HG03159 (cell line): ENCODE results near the gene ELAVL4.
"Not testable (repeated sequence)": the region's sequence is repeated elsewhere in the genome, so short reads cannot be mapped to it uniquely, and the experiment has no call there.

Source experiments
- ATAC-seq: cut with Tn5 transposase; IDR thresholded peaks from one replicate; pipeline ENCODE4 v1.9.1; 2021; ENCODE audit warnings: mild to moderate bottlenecking, moderate library complexity; ENCODE audit not compliant: unreplicated experiment

ELAVL4 gene

DNA sequence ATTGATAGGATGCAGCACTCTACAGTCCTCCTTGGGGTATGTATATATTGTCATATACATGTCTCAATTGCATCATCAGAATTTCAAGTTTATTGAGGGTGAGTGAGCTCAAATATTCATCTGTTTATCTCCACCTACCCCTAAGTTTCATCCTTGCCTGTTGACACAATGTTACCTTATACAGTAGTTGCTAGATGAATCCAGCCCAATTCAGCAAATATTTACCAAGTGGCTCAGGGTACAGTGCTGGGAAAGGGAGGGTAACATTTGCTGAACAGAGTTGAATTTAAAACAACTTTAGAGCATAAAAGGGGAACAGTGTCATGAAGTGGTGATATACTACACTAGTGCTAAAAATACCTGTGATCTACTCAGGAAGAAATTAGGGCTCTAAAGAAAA, 14.4 kb downstream of the ELAVL4 start:
- ATAC-seq: no peak

DNA sequence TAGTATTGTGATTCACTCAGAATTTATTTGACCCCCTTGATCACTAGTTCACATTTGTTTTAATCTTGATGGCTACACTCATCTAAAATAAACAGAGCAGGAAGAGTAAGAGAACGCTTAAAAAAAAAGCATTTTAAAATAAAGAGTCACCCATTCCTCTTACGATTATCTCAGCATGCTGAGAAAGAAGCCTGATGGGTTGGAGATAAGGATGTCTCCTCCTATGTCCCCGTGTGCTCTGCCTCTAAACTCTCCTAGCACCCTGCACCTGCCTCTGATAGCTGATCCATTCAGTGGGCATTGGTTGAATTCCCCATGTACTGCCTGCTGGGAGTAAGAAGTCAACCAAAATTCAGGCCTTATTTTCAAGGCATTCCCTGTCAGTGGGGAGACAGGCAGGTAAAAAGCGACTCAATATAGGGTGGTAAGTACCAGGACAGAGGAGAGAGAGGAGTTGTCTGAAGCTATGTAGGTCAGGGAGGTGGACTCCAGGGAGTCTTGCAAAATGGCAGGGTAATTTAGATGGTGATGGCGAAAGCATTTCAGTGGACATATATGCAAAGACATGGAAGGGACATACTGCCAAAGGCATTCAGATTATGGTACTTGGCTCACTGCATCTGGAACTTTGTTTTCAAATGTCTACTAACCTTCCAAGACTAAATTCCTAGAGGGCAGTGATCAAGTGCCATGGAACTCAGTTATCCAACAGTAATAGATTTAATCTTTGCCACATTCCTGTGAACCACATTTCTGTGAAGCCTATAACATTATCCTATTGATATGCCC, 18.4 kb downstream of the ELAVL4 start:
- ATAC-seq: no peak

DNA sequence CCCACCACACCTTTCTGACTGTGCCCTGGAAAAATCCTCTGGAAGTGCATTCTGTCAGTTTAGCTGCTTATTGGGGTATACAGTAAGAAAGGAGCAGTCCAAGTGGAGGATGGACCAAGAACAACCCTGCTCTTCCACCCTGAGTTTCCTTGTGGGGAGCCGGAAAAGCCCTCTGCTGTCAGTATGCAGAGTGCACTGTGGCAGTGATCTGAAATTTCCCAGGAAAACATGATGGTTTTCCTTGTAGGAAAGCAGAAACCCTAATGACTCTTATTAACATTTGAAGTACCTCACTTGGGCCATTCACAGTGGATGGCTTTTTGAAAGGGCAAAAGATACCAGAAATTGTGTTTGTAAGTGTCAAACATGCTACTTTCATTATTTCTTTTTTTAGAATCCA, 20.5 kb downstream of the ELAVL4 start:
- ATAC-seq: no peak

DNA sequence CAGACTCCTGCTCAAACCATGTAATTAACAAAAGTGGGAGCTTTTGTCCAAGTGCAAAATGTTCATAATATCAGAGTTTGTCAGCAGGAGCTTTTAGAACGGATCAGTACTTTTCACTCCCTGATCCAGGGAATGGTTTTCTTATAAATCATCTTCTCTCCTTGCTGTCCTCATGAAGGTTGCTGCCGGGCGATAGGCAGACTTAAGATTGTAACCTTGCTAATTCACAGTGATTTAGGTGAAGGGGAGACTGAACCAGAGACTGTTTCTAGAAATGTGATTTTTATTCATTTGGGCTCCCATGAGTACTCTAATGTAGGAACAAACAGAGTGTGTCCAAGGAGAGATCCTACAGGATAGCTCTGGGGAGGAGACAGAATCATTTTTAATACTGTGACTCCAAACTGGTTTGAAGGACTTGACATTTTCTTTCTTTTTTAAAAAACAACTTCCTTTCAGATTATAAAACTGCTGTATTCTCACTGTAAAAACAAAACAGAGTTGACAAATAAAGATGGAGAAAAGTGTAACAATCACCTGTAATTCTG, 23.7 kb downstream of the ELAVL4 start:
- no peak for ATAC-seq

DNA sequence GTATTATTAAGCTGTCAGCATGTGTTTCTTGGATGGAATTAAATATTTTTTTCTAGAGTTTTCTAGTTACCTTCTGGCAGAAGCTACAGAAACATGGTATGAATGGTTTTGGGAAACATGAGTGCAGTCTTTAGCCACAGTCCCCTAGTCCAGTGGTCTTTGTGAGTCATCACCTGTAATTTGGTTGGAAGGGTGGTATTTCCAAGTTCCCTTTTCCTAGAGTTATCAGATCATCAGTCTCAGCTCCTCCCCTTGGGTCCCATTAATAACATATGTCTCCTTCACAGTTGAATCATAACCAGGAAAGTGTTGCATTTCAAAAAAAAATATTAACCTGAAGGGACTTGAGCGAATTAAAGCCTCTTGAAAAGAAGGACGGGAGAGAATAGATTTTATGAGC, 27.0 kb downstream of the ELAVL4 start:
- ATAC-seq: no peak

- no peak for ATAC-seq
These were observed 30.8 kb downstream of the ELAVL4 start for GRCh38 chr1:50139339-50140181.

DNA sequence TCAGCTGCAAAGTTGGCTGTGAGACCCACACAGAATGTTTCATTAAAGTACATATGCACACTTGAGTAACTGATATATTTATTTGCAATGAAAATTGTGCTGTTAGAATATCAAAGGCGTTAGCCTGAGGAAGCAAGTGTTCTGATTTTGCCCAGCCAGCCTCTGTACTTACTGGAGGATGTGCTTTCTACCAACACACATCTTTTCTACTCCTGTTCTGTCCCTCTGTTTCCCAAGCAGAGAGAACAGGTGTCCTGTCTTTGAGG, 31.4 kb downstream of the ELAVL4 start:
- no peak for ATAC-seq

DNA sequence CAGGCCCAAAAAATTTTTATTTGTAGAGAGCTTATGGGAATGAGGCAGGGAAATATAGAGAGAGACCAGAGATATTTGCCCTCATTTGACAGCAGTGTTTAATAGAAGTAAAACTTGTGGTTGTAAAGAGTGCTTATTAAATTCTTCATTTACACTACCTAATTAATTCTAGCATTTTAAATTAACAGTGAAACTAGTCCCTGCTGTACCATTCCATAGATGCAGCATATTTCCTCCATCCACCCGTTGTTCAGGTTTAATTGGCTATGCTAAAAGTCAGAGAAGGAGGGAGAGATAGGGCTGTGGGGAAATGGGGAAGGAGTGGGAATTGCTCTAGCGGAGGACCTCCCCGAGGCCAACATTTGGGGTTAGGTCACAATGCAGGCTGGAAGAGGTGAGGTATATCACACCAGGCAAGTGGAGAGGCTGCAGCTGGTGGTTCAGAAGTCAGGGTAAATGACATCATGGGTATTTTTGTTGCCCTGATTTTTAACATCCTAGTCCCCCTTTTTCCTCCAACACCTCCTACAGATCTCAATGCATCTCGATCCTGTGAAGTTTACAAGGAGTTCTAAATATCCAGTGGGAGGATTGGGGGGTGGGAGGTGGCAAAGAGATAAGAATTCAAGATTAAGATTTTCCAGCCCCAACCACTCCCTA, 38.6 kb downstream of the ELAVL4 start:
- ATAC-seq: no peak

- ATAC-seq: no peak
These were observed 39.6 kb downstream of the ELAVL4 start for GRCh38 chr1:50148142-50148923.

- no peak for ATAC-seq
These were observed 43.5 kb downstream of the ELAVL4 start for GRCh38 chr1:50152236-50152635.

DNA sequence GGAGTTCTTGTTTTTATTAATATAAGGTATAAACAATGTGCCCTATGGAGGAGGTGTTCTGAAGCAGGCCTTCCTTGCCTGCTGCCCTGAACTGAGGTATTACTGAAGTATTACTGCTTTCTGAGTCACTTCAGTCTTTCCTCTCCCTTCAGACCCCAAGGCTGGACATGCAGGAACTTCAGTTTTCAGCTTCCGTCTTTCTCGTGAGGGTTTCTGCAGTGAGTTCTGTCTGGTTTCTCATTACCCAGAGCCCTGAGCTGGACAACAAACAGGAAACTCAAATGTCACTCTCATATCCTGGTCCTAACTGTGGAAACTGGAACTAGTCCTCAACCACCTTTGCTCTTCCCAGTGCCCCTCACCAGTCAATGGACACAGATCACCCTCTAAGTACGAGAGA, 46.8 kb downstream of the ELAVL4 start:
- ATAC-seq: no peak

DNA sequence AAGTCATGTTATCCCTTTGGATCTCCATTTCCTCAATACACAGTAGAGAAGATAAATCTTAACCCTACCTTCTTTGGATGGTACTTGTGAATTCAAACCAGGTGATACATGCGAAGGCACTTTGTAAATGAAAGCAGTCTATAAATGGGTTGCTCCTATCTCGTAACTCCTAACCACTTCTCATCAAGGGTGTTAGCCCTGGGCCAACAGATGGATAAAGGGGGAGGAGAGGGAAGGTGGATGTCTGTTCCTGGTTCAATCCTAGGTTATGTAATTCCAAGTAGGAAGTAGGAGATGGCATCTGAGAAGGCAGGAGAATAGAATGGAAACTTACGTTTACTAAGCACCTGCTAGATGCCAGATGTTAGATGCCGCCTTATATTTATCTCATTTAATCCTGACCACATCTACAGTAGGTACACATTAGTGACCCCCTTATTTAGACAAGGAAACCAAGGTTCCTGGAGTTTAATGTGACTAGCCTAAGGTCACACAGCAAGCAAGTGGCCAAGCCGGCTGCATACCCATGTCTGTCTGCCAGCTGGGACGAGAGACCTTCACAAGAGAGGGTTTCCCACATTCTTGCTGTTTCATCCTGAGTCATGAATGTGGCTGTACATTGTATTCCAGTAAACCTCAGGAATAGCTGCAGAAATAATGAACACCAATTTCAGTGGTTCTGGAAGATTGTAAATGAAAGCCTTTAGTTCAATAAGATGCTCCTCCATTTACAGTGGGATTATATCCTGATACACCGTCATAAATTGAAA, 47.7 kb downstream of the ELAVL4 start:
- ATAC-seq: no peak

GRCh38 chr1:50157306-50157941, 48.7 kb downstream of the ELAVL4 start:
- ATAC-seq: no peak

- ATAC-seq: no peak
These were observed 49.7 kb downstream of the ELAVL4 start for GRCh38 chr1:50158421-50158820.

DNA sequence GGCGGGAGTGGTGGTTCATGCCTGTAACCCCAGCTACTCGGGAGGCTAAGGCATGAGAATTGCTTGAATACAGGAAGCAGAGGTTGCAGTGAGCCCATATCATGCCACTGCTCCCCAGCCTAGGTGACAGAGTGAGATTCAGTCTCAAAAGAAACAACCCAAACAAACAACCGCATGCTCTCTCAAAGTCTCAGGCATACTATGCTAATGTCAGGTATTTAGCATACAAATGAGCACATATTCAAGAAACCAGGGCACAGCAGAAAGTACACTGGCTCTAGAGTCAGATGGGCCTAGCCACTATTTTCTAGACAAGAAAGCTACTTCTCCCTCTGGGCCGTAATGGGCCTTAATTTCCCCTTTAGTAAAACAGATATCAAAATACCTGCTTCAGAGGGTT, 55.0 kb downstream of the ELAVL4 start:
- ATAC-seq: no peak

DNA sequence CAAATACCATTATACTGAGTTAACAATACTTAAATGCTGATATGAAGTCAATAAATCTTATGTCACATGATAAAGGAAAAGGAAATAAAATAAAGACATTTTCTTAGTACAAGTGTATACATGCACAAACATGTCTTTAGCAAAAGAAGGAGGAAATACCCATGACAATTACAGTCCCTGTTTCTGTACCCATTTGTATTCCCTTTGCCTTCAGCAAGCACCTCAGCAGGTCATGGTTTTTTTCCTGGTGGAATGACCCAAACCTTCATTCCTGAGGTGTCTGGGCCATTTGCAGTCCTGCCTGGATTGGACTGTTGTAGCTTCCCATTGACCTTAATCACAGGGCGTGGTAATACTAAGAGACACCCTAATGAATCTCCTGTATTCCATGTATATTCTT, 57.6 kb downstream of the ELAVL4 start:
- ATAC-seq: not testable (repeated sequence)

DNA sequence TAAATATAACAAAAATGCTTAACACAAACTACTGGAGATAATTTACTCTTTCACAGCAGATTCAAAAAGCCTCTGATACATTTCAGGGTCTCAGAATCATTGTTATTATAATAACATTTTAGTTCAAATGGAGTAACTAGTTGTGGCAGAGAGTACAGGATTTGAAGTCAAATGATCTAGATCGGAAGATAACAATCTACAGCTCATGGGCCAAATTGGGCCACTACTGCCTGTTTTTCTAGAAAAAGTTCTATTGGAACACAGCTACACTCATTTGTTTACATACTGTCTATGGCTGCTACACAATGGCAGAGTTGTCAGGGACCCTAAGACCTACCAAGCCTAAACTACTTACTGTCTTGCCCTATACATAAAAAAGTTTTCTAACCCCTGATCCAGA, 63.6 kb downstream of the ELAVL4 start:
- ATAC-seq: no peak

DNA sequence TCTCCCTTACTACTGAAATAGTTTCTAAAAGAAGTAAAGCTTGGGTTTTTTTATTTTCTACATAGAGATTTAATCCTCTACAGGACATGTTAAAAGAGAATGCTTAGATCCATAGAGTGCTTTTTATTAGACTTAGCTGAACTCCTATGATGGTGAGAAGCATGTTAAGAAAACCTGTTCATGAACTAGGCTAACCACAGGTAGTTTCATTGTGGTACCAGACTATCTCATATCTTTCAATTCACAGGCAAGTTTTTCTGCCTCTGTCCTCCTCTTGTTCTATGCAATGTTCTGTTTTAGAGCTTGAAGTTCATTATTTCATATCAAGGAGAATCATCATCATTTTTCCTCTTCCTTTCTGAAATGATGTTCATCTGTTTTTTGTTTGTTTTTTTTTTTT, 65.4 kb downstream of the ELAVL4 start:
- no peak for ATAC-seq

- no peak for ATAC-seq
These were observed 67.3 kb downstream of the ELAVL4 start for GRCh38 chr1:50175719-50176639.
